ENCODE results near the gene NKAIN1.

DNA sequence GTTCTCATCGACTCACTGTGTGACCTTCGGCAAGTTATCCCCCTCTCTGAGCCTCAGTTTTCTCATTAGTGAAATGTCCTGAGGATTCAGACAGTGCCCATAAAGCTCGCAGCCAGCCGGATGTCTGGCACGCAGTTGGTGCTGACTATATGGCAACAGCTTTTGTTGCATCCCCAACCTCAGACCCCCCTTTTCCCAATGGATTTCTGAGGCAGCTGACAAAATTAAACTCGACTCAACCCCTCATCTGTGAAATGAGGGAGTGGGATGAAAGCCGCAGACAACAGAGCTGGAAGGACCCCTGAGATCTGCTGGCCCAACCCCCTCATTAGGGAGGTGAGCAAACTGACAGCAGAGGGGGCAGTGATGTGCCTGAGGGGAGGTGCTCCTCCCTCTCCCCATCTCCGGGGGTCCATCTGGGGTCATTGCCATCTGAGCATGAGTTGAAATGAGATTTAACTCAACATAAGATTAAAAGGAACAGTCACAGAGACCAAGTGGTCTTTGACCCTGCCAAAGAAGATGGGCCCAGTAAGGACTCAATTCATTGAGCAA is 40.4 kb downstream of the NKAIN1 start:
- TF ChIP-seq, protein P1, sequence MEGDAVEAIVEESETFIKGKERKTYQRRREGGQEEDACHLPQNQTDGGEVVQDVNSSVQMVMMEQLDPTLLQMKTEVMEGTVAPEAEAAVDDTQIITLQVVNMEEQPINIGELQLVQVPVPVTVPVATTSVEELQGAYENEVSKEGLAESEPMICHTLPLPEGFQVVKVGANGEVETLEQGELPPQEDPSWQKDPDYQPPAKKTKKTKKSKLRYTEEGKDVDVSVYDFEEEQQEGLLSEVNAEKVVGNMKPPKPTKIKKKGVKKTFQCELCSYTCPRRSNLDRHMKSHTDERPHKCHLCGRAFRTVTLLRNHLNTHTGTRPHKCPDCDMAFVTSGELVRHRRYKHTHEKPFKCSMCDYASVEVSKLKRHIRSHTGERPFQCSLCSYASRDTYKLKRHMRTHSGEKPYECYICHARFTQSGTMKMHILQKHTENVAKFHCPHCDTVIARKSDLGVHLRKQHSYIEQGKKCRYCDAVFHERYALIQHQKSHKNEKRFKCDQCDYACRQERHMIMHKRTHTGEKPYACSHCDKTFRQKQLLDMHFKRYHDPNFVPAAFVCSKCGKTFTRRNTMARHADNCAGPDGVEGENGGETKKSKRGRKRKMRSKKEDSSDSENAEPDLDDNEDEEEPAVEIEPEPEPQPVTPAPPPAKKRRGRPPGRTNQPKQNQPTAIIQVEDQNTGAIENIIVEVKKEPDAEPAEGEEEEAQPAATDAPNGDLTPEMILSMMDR (IDR thresholded peaks at IDR 0.05 in 8 of 11, conservative IDR thresholded peaks at IDR 0.05 in 3 of 11) = no peak
- TF ChIP-seq POLR2A (IDR thresholded peaks at IDR 0.05) (no peak), POLR2AphosphoS5 (IDR thresholded peaks at IDR 0.05) (no peak)
